Endothelial cell of umbilical vein (primary cell): ENCODE data around the gene ALDH1L1. TPM values are rescaled to one million over a fixed set of nuclear protein-coding genes. Genes with fewer than 3 reads are reported as not detected.
A peak's percentile ranks its signal among the peaks of the same experiment; 100 is the strongest.

Source experiments
- BruUV-seq: library from RNA; stranded (reverse); fragments of 400-500 nt; replicated peaks from 2 replicates; lab custom pipeline; 2021; lab: Mats Ljungman, UMichigan
- CTCF ChIA-PET: fragments of 300-600, 350-600 bp; sonication (Branson Sonifier 250); formaldehyde crosslinking; loops from one replicate; lab custom pipeline; 2021; ENCODE audit warnings: antibody characterized with exemption, inconsistent platforms; lab: Charles Lee
- POLR2A ChIA-PET: fragments of 300-600, 350-600 bp; sonication (Branson Sonifier 250); formaldehyde crosslinking; loops from one replicate; lab custom pipeline; 2021; ENCODE audit warnings: antibody characterized with exemption, inconsistent platforms; lab: Charles Lee
- DNase-seq: peaks from one replicate; pipeline ENCODE4 v3.0.0-alpha.2; 2011; ENCODE audit warnings: low read depth, low spot score
- FAIRE-seq: peaks from 2 replicates; lab custom pipeline; 2011; peaks lifted over from hg19 to GRCh38; lab: Jason Lieb, UNC
- H2AFZ ChIP-seq: 2 replicates; pipeline ENCODE4 v1.6.0; 2012; ENCODE audit warnings: low read depth, low read length, control low read depth, inconsistent platforms
- H3K27ac ChIP-seq: 2 replicates; pipeline ENCODE4 v1.5.1; 2011; ENCODE audit warnings: low read depth, mild to moderate bottlenecking, control low read depth, low read length, moderate library complexity; ENCODE audit not compliant: insufficient read depth
- H3K27me3 ChIP-seq, 2 experiments: 2 replicates each; pipeline versions ENCODE4 v1.6.0 to v1.6.1; 2011; ENCODE audit warnings: low read length in 2 of 2, mixed read lengths in 1 of 2; ENCODE audit not compliant: control insufficient read depth in 2 of 2, insufficient read depth in 2 of 2
- H3K36me3 ChIP-seq, 2 experiments: 2 replicates in 1 of 2; 3 replicates in 1 of 2; pipeline ENCODE4 v1.5.1; 2011; ENCODE audit warnings: low read length in 2 of 2, mild to moderate bottlenecking in 1 of 2, moderate library complexity in 1 of 2; ENCODE audit not compliant: control insufficient read depth in 2 of 2, insufficient read depth in 2 of 2; ENCODE audit errors: extremely low read depth in 1 of 2
- H3K4me1 ChIP-seq: 3 replicates; pipeline ENCODE4 v1.5.1; 2011; ENCODE audit warnings: mild to moderate bottlenecking, low read length; ENCODE audit not compliant: control insufficient read depth, insufficient read depth; ENCODE audit errors: extremely low read depth
- H3K4me2 ChIP-seq: 2 replicates; pipeline ENCODE4 v1.6.1; 2011; ENCODE audit warnings: low read length, control low read depth, mixed read lengths; ENCODE audit not compliant: insufficient read depth
- H3K4me3 ChIP-seq, 3 experiments: fragments of 200-600 bp in 1 of 3; sonication (generic), shearing (Covaris generic) in 1 of 3; replicated peaks in 1 of 3; 2 replicates each; pipeline ENCODE4 v1.5.1; 2011 to 2016; ENCODE audit warnings: control low read depth in 3 of 3, low read length in 3 of 3, mild to moderate bottlenecking in 2 of 3, inconsistent platforms in 1 of 3, low read depth in 1 of 3, moderate library complexity in 1 of 3; ENCODE audit not compliant: insufficient read depth in 1 of 3
- H3K79me2 ChIP-seq: 2 replicates; pipeline ENCODE4 v1.6.0; 2012; ENCODE audit warnings: low read length, inconsistent platforms; ENCODE audit not compliant: control insufficient read depth, insufficient read depth
- H3K9ac ChIP-seq: replicated peaks from 2 replicates; pipeline ENCODE3; 2011; ENCODE audit warnings: low read length, control low read depth; ENCODE audit not compliant: insufficient read depth; ENCODE audit errors: extremely low read depth
- H3K9me1 ChIP-seq: replicated peaks from 3 replicates; pipeline ENCODE4 v1.6.0; 2011; ENCODE audit warnings: mild to moderate bottlenecking, low read length; ENCODE audit not compliant: control insufficient read depth, insufficient read depth; ENCODE audit errors: extremely low read depth
- H3K9me3 ChIP-seq: replicated peaks from 2 replicates; pipeline ENCODE4 v1.5.1; 2012; ENCODE audit warnings: low read length, inconsistent platforms; ENCODE audit not compliant: control insufficient read depth, insufficient read depth
- H4K20me1 ChIP-seq: replicated peaks from 2 replicates; pipeline ENCODE3; 2011; ENCODE audit warnings: mild to moderate bottlenecking, low read length; ENCODE audit not compliant: control insufficient read depth, insufficient read depth; ENCODE audit errors: extremely low read depth
- CTCF ChIP-seq, 2 donors: IDR thresholded peaks; 1 replicate in 1 of 2; 2 replicates in 1 of 2; pipeline ENCODE4 v1.5.1; 2011; ENCODE audit warnings: low read length in 2 of 2, mild to moderate bottlenecking in 2 of 2, moderate library complexity in 2 of 2, control low read depth in 1 of 2, inconsistent platforms in 1 of 2, low read depth in 1 of 2; ENCODE audit not compliant: insufficient read depth in 1 of 2; ENCODE audit errors: extremely low read depth in 1 of 2
- EZH2 ChIP-seq: IDR thresholded peaks from 2 replicates; pipeline ENCODE4 v1.6.1; 2012; ENCODE audit warnings: borderline replicate concordance, low read depth, mild to moderate bottlenecking, moderate library complexity, low read length, inconsistent platforms; ENCODE audit not compliant: severe bottlenecking
- FOS ChIP-seq: IDR thresholded peaks from 2 replicates; pipeline ENCODE4 v1.6.1; 2011; ENCODE audit warnings: mild to moderate bottlenecking, low read length, moderate library complexity, borderline replicate concordance; ENCODE audit not compliant: insufficient read depth
- GATA2 ChIP-seq: IDR thresholded peaks from 2 replicates; pipeline ENCODE4 v1.7.0; 2011; ENCODE audit warnings: low read depth, mild to moderate bottlenecking, moderate library complexity, mixed read lengths, low read length; ENCODE audit not compliant: insufficient read length, insufficient read depth
- JUN ChIP-seq: IDR thresholded peaks from 2 replicates; pipeline ENCODE4 v1.6.1; 2011; ENCODE audit warnings: borderline replicate concordance, low read depth; ENCODE audit not compliant: insufficient read length, insufficient read depth
- POLR2A ChIP-seq: IDR thresholded peaks from 2 replicates; pipeline ENCODE4 v1.6.1; 2012; ENCODE audit warnings: low read depth, mild to moderate bottlenecking, control low read depth, low read length
- dilution Hi-C: fragments of 300-500 bp; cut with MboI; formaldehyde crosslinking; loops from one replicate; pipeline ENCODE4 v1.15.0; 2019; ENCODE audit warnings: low sequenced_read_pairs; ENCODE audit not compliant: extremely low pct_ligation_motif_present
- intact Hi-C: fragments of 100-400 bp; cut with micrococcal nuclease; formaldehyde crosslinking; loops from one replicate; pipeline ENCODE4 v1.10.0; 2022
- polyA plus RNA-seq, 4 experiments: library from polyadenylated mRNA; depleted of rRNA in 3 of 4; stranded (reverse) in 3 of 4; unstranded in 1 of 4; fragments of >200 nt; gene quantifications; 2 replicates each; pipeline versions ENCODE4 v1.2.1 to v1.2.3, GENCODE V29; 2011 to 2012; ENCODE audit warnings: missing spikeins in 1 of 4
- total RNA-seq: library from RNA; stranded (reverse); gene quantifications from 2 replicates; pipeline ENCODE4 v1.2.3, GENCODE V29; 2021

Gene ALDH1L1
- total and polyA plus RNA-seq, 2 donors (not counting 3 experiments of a cell fraction or from before 2014, with no cell fraction given), result not detected

- Histone ChIP-seq H3K9ac (no peak overlapping the region), H3K4me2 (no peak overlapping the region), H3K4me1 (no peaks in the 10 kb centered on the region), H3K27me3 (peaks cover 3 to 4% of the 10 kb centered on the region in 2 experiments), H3K9me3 (no peaks in the 10 kb centered on the region), H3K4me3 (no peak overlapping the region), H4K20me1 (no peaks in the 10 kb centered on the region), H3K36me3 (no peaks in the 10 kb centered on the region), H2AFZ (no peak overlapping the region), H3K79me2 (no peaks in the 10 kb centered on the region), H3K27ac (no peak overlapping the region), H3K9me1 (no peaks in the 10 kb centered on the region)
- FAIRE-seq (no peak), DNase-seq (no peak)
- intact Hi-C loops (no loop called here), dilution Hi-C loops (no loop called here)
- TF ChIP-seq CTCF (IDR thresholded peaks at IDR 0.05; ENCODE audit: extremely low read depth in 1 of 2, insufficient read depth in 1 of 2, low read depth in 1 of 2, low read length in 2 of 2), result peak in 1 of 2 donors; percentile 9
- TF ChIP-seq POLR2A, result no peak
- TF ChIP-seq FOS, result no peak
- no peak for TF ChIP-seq JUN
- TF ChIP-seq GATA2, result no peak
- no peak for TF ChIP-seq EZH2
- ChIA-PET CTCF (interaction anchor here (1.5 kb wide), 1 partner anchor 93 kb away, joined by 7 read pairs; no protein-coding TSS in a partner anchor), POLR2A (no interaction called here)
- no TSS peak for BruUV-seq
Observed at GRCh38 chr3:126103121-126104027, 77.0 kb downstream of the ALDH1L1 start.
